Psoas muscle (tissue), 8 donors: Measurements from ENCODE around the gene DNAJC1. TPM values are rescaled to one million over a fixed set of nuclear protein-coding genes. Genes with fewer than 3 reads are reported as not detected.

Experiments used
- ATAC-seq, 4 donors: fragments of 200-7000 bp; cut with Tn5 transposase; one replicate each; pipeline ENCODE4 v1.9.1; 2020; ENCODE audit warnings: moderate library complexity in 3 of 4, mild to moderate bottlenecking in 2 of 4
- DNase-seq, 2 donors: peaks; one replicate each; pipeline ENCODE4 v3.0.0-alpha.2; 2020
- H3K27ac ChIP-seq: fragments of 200-600 bp; one replicate; pipeline ENCODE4 v1.8.0; 2022
- H3K27me3 ChIP-seq, 3 donors: fragments of 200-600 bp in 1 of 3; one replicate each; pipeline versions ENCODE4 v1.6.1 to v1.8.0; 2013 to 2022; ENCODE audit warnings: low read length in 2 of 3, mild to moderate bottlenecking in 2 of 3, moderate library complexity in 1 of 3; ENCODE audit not compliant: insufficient read depth in 3 of 3
- H3K36me3 ChIP-seq, 2 donors: fragments of 200-600 bp in 1 of 2; one replicate each; pipeline versions ENCODE4 v1.6.1 to v1.8.0; 2013 to 2022; ENCODE audit warnings: low read depth in 1 of 2, mild to moderate bottlenecking in 1 of 2, moderate library complexity in 1 of 2; ENCODE audit not compliant: insufficient read depth in 1 of 2
- H3K4me1 ChIP-seq: fragments of 200-600 bp; one replicate; pipeline ENCODE4 v1.8.0; 2022
- H3K4me3 ChIP-seq: fragments of 200-600 bp; one replicate; pipeline ENCODE4 v1.8.0; 2022; ENCODE audit warnings: mild to moderate bottlenecking
- H3K9me3 ChIP-seq: fragments of 200-600 bp; one replicate; pipeline ENCODE4 v1.8.0; 2022
- CTCF ChIP-seq: fragments of 200-600 bp; IDR thresholded peaks from one replicate; pipeline ENCODE4 v1.8.0; 2022; ENCODE audit warnings: antibody characterized with exemption
- WGBS, 3 donors: extraction: QIAGEN DNeasy Blood & Tissue Kit; methylation state at CpG; one replicate each; pipeline versions ENCODE4 v1.1.6 to v1.1.7; 2013; 5-methylcytosine and 5-hydroxymethylcytosine counted together
- intact Hi-C, 2 donors: fragments of 100-400 bp; cut with DNase I; formaldehyde crosslinking; loops; one replicate each; pipeline versions ENCODE4 v1.11.0 to v1.14.2; 2022
- polyA plus RNA-seq, 3 donors: library from polyadenylated mRNA; stranded (reverse); fragments of 200-250 nt; gene quantifications; one replicate each; pipeline ENCODE4 v1.2.3, GENCODE V29; 2013
- total RNA-seq, 4 donors: library from RNA; stranded (reverse); fragmentation: NEBNext Ultra II Directional in 2 of 4; extraction: Animal tissue kit (Norgen Biotek cat#: 25700) in 2 of 4; gene quantifications; one replicate each; pipeline versions ENCODE4 v1.2.1 to v1.2.4, GENCODE V29; 2021 to 2023
- donor health status: healthy with polysubstance abuse.
- donor health status: DM: no; HTN: no; CAD: no; lungs with moderate emphysema.
- donor health status: Bipolar disorder and iron deficiency.
- donor health status: healthy.
- donor health status: DM: yes; HTN: yes; CAD: no.
- donor health status: DM: no; HTN: no; CAD: no.
- donor health status: DM: no; HTN: no; CAD: no.
- donor health status: DM: yes; HTN: yes; CAD: no.

DNAJC1 gene
- total and polyA plus RNA-seq, 7 donors, result 6.7 to 21.5 (median 13.2) TPM

DNA sequence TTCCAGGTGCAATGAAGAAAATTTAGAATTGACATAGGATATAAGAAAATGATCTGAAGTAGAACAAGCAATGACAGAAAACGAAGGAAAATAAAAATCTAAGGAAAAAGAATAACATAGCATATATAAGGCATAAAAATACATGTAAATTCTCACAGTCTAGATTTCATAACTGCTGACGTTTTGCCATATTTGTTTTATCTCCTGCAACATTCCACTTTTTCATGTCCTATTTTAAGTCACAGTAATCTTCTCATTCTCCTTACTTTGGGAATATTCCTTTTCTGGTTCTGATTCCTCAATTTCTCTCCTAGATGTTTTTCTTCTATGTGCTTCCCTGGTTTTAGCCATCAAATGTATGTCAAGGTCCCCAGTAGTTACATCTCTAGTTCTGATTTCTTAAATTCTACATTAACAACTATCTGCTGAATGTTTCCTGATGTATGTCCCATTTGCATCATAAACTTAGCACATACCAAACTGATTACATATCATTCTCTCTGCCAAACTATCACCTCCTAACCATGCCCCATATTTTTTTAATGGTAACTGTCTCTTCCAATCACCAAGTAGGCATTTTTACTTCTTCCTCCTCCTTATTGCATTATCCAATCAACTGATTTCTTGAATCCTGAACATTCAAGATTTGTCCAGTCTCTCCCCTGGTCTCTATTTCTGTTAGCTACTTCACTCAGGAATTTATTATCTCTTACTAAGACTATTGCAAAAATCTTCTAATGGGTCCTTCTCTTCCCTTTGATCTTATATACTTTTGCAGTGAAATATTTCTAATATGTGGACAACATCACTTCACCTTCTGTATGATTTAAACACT, 171.3 kb downstream of the DNAJC1 start:
- no peak for DNase-seq
- intact Hi-C loops, result no loop called here
- H3K27me3 ChIP-seq, result no peaks in the 10 kb centered on the region
- H3K9me3 ChIP-seq, result peaks cover 43% of the 10 kb centered on the region
- TF ChIP-seq CTCF, result no peak
- ATAC-seq, result no peak
- 90 to 94% (median 91%) methylated on average over 2 of the region's 2 CpGs for whole genome bisulfite sequencing, 3 donors
- H3K4me3 ChIP-seq, result no peak overlapping the region
- no peaks in the 10 kb centered on the region for H3K36me3 ChIP-seq
- H3K4me1 ChIP-seq, result no peaks in the 10 kb centered on the region
- H3K27ac ChIP-seq, result no peak overlapping the region

GRCh38 chr10:21830037-21830436, 173.5 kb downstream of the DNAJC1 start:
- intact Hi-C loops, result no loop called here
- DNase-seq (no peak), ATAC-seq (no peak)
- H3K36me3 ChIP-seq, result no peaks in the 10 kb centered on the region
- no peak overlapping the region for H3K4me3 ChIP-seq
- no peaks in the 10 kb centered on the region for H3K27me3 ChIP-seq
- H3K4me1 ChIP-seq, result no peaks in the 10 kb centered on the region
- peaks cover 62% of the 10 kb centered on the region for H3K9me3 ChIP-seq
- no peak for TF ChIP-seq CTCF
- no peak overlapping the region for H3K27ac ChIP-seq

- ATAC-seq (no peak), DNase-seq (no peak)
- Histone ChIP-seq H3K4me1 (no peaks in the 10 kb centered on the region), H3K27ac (no peak overlapping the region), H3K36me3 (no peaks in the 10 kb centered on the region), H3K27me3 (no peaks in the 10 kb centered on the region), H3K9me3 (peaks cover 52% of the 10 kb centered on the region), H3K4me3 (no peak overlapping the region)
- WGBS, 3 donors, result 93 to 96% (median 95%) methylated on average over 3 of the region's 3 CpGs
- intact Hi-C loops, result loop anchor here in 1 of 2 donors (10.0 kb wide), 1 partner anchor 47 kb away; no protein-coding TSS in a partner anchor
- TF ChIP-seq CTCF, result no peak
Observed at GRCh38 chr10:21827308-21827707, 176.2 kb downstream of the DNAJC1 start.

GRCh38 chr10:21826725-21827124, 176.8 kb downstream of the DNAJC1 start:
- ATAC-seq (no peak), DNase-seq (no peak)
- TF ChIP-seq CTCF, result no peak
- H3K27ac ChIP-seq, result no peak overlapping the region
- H3K4me1 ChIP-seq, result no peaks in the 10 kb centered on the region
- intact Hi-C loops, result loop anchor here in 1 of 2 donors (10.0 kb wide), 1 partner anchor 48 kb away; no protein-coding TSS in a partner anchor
- no peaks in the 10 kb centered on the region for H3K36me3 ChIP-seq
- no peak overlapping the region for H3K4me3 ChIP-seq
- no peaks in the 10 kb centered on the region for H3K27me3 ChIP-seq
- 94 to 97% (median 95%) methylated on average over 2 of the region's 2 CpGs for WGBS, 3 donors
- H3K9me3 ChIP-seq, result peaks cover 52% of the 10 kb centered on the region
